Measurements from ENCODE around the gene STK32B.

GRCh38 chr4:5217421-5217820 is 166.1 kb downstream of the STK32B start:
- TF ChIP-seq CTCF (conservative IDR thresholded peaks at IDR 0.05; ENCODE audit: low read length) (no peak), EZH2phosphoT487 (IDR thresholded peaks at IDR 0.05; ENCODE audit: borderline replicate concordance, low read depth, low read length) (no peak)
